ENCODE results near the gene AKR1B15. TPM values are rescaled to one million over a fixed set of nuclear protein-coding genes. Genes with fewer than 3 reads are reported as not detected.
"Not testable (repeated sequence)": the region's sequence is repeated elsewhere in the genome, so short reads cannot be mapped to it uniquely, and the experiment has no call there.

Gene AKR1B15
- total RNA-seq, 1 donor from 2014 or later = 1.2 TPM

DNA sequence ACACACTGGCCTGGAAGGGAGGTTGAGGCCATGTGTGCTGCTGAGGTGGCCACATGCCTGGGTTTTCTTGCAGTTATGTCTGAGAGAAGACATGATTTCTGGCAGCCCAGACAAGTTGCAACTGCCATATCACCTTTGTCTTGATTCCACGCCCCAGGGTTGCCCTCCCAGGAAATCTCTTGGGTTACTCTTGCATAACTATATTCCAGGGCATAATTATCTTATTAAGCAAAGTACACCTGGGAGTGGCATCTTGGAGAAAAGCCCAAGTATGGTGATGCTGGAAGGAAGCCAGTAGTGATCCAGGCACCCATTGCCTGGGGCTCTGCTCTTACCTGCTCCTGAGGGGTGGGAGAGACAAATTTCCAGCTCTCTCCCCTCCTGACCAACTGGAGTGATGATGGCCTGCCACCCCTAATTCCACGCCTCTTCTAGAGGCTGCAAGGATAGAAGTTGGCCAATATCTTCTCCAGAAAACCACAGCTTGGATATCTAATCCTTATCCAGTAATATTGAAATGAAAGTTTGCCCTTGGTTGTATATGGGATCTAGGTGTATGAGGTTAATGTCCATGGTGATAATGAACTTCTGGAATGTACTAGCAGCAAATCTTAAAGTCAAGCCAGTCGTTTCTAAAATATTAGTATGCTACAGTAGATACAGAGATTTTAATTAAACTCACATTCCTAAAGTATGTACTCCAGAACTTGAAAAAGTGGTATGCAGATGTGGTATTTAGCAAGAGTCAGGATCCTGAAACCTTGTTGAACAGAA is 16.5 kb upstream of the AKR1B15 start:
- no peak for DNase-seq (ENCODE audit: low read depth)

DNA sequence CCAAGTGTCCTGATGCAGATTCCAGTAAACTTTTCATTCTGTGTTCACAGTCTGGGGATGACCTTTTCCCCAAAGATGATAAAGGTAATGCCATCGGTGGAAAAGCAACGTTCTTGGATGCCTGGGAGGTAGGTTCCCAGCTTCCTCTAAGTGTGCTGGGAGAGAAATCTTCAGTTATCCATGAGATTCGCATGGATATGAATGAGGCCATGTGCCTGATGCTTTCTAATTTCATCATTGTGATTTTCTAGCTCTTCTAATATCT is 16.0 kb upstream of the AKR1B15 start:
- no peak for DNase-seq (ENCODE audit: low read depth)

DNA sequence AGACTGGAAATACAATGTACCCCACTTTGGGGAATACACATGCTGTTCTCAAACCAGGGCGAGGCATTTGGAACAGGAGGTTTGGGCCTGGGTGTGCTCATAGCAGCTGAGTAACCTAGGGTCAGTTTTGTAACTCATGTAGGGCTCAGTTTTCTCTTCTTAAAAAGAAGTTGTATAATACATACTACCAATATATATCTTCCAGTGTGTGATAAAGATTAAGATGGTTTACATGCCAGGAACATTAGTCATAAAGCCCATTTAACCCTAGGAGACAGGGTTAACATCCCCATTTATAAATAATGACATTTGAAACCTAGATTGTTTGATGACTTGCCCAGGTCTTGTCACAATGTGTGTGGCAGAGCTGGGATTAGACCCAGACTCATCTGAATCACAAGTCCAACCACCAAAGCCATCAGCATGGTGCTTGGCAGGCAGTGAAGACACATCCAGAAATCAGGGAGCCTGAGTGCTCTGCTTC is 15.6 kb upstream of the AKR1B15 start:
- DNase-seq (ENCODE audit: low read depth) = peak; percentile 88

DNA sequence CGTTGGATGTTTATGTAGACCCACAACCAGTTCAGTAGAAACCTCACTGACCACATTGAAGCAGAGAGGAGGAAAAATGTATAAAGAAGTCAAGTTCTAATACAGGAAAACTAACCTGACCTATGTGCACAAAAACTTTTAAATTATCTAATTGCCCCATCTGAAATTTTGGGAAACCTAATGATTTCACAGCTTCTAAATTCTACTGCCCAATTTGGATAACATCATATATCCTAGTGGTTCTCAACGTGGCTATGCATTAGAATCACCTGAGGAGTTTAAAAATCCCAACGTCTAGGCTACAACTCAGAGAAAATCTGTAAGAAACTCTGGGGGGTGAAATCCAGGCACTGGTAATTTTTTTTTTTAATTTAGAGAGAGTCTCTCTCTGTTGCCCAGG is 14.3 kb upstream of the AKR1B15 start:
- no peak for DNase-seq (ENCODE audit: low read depth)

DNA sequence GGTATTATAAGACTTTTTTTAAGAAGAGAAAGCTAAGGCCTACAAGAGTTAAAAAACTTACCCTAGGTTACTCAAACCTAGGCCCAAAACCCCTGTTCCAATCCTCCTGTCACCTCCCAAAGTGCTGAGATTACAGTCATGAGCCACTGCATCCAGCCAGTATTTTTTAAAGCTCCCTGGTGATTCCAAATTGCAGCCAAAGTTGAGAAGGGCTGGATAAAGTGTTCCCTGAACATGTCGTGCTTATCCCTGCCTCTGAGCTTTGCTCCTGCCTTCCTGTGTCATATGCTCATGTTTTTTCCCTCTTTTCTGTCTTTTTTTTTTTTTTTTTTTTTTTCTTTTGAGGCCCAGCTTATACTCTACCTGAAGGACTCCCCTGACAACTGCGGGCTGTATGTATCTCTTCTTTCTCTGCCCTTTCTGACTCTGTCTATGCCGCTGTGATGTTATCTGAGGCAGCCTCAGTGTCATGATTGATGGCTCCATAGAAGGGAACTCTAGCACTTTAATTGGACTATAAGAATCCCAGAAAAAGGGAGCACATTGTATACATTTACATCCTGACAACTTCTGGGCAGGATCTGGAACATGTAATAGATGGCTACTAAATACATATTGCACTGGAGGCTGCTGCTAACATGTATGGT is 13.5 kb upstream of the AKR1B15 start:
- no peak for DNase-seq (ENCODE audit: low read depth)

GRCh38 chr7:134535919-134536299 is 13.0 kb upstream of the AKR1B15 start:
- DNase-seq (ENCODE audit: low read depth) = no peak

DNA sequence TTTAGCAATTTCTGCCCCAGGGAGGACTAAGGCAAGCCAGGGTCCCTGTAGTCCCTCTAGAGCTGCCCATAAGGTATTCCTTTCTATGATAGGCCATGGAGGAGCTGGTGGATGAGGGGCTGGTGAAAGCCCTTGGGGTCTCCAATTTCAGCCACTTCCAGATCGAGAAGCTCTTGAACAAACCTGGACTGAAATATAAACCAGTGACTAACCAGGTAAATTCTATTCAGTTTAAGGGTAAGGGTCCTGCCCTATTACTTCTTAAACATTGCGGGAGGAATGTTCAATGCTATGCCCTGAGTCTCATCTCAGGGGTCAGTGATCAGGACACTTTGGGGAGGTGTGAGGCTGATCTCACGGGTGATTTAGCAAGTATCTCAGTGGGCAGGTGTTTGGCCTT is 12.4 kb upstream of the AKR1B15 start:
- not testable (repeated sequence) for DNase-seq (ENCODE audit: low read depth)

DNA sequence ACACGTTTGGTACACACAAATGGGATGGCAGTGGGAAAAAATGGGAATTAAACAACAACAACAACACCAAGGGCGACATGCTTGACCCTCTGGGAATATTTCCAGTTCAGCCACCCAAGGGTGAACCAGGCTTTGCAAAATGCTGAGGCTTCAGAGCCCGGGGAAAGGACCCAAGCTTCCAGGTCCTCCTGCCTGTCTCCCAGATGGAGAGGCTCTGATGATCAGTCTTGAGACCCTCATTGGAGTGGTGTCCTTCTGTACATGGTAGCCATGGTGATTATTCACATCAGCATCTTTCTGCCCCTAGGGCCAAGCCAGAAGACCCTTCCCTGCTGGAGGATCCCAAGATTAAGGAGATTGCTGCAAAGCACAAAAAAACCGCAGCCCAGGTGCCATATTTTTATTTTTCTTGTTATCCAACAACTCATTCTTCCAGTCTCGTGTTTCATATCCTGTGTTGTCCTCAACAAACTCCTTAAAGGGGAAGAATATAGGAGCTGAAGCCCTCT is 11.6 kb upstream of the AKR1B15 start:
- not testable (repeated sequence) for DNase-seq (ENCODE audit: low read depth)

GRCh38 chr7:134539380-134540004 is 9.4 kb upstream of the AKR1B15 start:
- DNase-seq (ENCODE audit: low read depth) = no peak

DNA sequence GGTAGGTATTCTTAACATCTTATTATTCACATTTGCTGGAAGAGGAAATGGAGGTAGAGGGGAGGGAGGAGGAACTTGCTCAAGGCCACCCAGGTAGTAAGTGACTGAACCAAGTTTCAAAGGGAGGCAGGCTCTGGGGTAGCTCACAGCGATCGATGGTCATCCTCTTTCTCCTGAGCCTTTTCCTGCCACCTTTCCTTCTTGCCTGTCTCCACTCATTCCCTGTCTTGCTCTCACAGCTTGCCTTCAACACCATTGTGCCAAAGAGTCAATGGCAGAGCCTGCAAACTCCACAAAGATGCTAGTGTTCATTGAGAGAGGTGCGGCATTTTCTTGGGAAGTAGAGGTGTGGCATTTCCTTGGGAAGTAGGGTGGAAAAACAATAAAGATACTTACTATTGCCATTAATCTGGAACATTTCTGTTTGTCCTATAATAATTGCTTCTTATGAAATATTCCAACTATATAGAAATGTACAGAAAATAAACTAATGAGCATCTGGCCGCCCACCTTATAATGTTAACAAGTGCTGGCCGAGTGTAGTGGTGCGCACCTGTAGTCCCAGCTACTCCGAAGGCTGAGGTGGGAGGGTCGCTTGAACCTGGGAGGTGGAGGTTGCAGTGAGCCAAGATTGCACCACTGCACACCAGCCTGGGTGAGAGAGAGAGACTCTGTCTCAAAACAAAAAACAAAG is 7.3 kb upstream of the AKR1B15 start:
- DNase-seq (ENCODE audit: low read depth) = not testable (repeated sequence)

DNA sequence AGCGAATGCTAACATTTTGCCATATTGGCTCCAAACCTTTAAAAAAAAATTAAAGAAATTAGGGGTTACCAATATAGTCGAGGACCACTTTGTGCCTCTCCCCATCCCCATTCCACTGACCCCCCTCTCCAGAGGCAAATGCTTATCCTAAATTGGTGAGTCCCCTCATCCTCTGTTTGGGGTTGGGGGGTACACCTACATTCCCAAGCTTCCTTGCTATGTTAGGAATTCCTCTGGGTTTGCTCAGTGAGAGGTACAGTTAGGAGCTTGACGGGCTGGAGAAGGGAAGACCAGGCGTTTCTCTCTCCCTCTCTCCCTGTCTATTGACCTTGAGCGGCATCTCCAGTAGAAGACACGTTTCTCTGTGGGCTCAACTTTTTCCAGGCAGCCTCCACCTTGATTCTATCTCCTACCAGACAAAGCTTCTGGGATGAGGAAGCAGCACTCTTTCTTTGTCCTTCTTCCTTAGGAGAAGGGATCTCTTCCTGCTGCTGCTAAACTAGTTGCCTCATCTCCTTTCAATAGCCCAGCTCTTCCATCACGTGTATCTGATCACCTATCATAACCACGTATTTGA is 6.6 kb upstream of the AKR1B15 start:
- DNase-seq (ENCODE audit: low read depth) = no peak

- DNase-seq (ENCODE audit: low read depth) = no peak
These were observed 3.5 kb upstream of the AKR1B15 start for GRCh38 chr7:134545380-134545779.

DNA sequence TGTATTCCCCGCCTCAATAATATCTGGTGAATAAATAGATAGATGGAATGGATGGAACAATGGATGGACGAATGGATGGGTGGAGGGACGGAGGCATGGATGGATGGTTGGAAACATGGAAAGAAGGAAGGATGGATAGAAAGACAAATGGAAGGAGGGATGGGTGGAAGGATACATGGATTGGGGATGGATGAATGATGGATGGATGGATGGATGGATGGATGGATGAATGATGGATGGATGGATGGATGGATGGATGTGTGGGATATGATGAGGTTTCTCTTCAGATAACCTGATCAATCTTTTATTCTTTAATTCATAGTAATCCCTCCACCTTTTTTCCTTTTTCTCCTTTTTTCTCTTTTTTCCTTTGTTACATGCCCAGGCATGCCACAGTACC is 3.0 kb upstream of the AKR1B15 start:
- no peak for DNase-seq (ENCODE audit: low read depth)

DNA sequence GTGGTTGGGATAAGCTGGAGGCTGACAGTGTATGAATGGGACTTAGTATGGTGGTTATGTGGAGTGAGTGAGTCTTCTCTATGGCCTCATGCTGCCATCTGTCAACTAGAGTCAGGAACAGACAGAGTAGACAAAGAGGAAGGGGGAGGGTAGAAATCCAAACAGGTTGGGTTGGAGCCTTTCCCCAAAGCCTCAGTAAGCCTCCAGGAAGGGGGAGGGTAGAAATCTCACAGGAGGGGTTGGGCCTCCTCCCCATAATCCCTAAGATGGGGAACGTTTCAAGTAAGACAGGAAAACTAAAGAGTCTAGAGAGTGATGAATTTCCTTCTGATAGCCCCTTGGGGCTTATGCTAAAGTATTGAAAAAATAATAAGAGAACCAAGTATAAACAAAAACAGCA is 2.0 kb upstream of the AKR1B15 start:
- peak; percentile 90 for DNase-seq (ENCODE audit: low read depth)

GRCh38 chr7:134547397-134548054 is 1.4 kb upstream of the AKR1B15 start:
- DNase-seq (ENCODE audit: low read depth) = peak; percentile 96

- DNase-seq (ENCODE audit: low read depth) = no peak
These were observed 456 bp downstream of the AKR1B15 start for GRCh38 chr7:134549366-134549765.

DNA sequence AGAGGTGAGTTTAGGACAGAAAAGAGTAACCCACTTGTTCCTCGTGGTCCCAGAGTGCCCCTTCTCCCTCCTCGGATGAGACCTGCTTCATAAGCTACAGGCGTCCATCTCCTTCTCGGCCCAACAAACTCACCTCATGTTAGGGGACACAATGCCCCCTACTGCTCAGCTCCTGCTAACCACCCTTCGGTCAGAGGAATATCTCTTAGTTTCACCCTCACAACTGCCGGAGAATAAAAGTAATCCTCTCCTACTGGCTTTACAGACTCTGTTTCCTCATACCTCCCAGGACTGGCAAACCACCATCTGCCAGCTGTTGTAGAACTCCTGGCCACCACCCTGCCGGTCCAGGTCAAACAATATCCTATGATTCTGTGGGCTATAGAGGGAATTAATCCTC is 3.2 kb downstream of the AKR1B15 start:
- peak; percentile 82 for DNase-seq (ENCODE audit: low read depth)

DNA sequence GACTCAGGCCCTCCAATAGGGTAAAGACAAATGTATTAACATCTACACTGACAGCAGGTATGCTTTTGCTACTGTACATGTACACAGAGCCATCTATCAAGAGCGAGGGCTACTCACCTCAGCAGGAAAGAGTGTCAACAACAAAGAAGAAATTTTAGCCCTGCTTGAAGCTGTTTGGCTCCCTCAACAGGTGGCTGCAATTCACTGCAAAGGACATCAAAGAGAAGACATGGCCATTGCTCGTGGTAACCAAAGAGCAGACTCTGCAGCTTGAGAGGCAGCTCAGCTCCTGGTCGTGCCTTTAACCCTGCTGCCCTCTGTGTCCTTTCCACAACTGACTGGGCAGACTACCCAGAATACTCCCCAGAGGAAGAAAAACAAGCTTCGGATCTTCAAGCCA is 5.1 kb downstream of the AKR1B15 start:
- peak; percentile 50 for DNase-seq (ENCODE audit: low read depth)

GRCh38 chr7:134554417-134554966 is 5.6 kb downstream of the AKR1B15 start:
- DNase-seq (ENCODE audit: low read depth) = no peak

GRCh38 chr7:134557391-134557790 is 8.5 kb downstream of the AKR1B15 start:
- no peak for DNase-seq (ENCODE audit: low read depth)

DNA sequence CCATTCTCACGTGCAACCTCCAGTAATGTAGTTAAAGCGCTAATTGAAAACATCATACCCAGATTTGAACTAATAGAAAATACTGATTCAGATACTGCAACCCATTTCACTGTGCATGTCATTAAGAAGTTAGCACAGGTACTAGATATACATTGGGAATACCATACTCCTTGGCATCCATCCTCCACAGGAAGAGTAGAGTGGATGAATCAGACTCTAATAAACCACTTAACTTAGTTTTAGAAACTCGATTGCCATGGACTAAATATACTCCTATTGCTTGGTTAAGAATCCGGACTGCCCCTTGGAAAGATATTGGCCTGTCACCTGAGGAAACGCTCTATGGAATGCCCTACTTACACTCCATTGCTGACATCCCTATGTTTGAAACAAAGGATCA is 9.5 kb downstream of the AKR1B15 start:
- no peak for DNase-seq (ENCODE audit: low read depth)
